Fibroblast of the aortic adventitia (primary cell): ENCODE data around the gene CAT. TPM values are rescaled to one million over a fixed set of nuclear protein-coding genes. Genes with fewer than 3 reads are reported as not detected.
A peak's percentile ranks its signal among the peaks of the same experiment; 100 is the strongest.

Experiments
- DNase-seq: peaks from one replicate; pipeline ENCODE4 v3.0.0-alpha.2; 2010; ENCODE audit warnings: low read depth
- H3K4me3 ChIP-seq: 2 replicates; pipeline ENCODE4 v1.5.1; 2011; ENCODE audit warnings: low read depth, mild to moderate bottlenecking, control low read depth, low read length, moderate library complexity
- total RNA-seq: library from RNA; depleted of rRNA; stranded (reverse); fragments of >200 nt; gene quantifications from 2 replicates; pipeline ENCODE4 v1.2.3, GENCODE V29; 2012; ENCODE audit warnings: low replicate concordance
- TF ChIP-seq, protein P1 (sequence below): IDR thresholded peaks from 2 replicates; pipeline ENCODE4 v1.5.1; 2011; ENCODE audit warnings: mild to moderate bottlenecking, low read length, control low read depth, inconsistent platforms; ENCODE audit not compliant: insufficient read depth

CAT gene
- 27.0 and 63.4 TPM in 2 replicates for total RNA-seq

DNA sequence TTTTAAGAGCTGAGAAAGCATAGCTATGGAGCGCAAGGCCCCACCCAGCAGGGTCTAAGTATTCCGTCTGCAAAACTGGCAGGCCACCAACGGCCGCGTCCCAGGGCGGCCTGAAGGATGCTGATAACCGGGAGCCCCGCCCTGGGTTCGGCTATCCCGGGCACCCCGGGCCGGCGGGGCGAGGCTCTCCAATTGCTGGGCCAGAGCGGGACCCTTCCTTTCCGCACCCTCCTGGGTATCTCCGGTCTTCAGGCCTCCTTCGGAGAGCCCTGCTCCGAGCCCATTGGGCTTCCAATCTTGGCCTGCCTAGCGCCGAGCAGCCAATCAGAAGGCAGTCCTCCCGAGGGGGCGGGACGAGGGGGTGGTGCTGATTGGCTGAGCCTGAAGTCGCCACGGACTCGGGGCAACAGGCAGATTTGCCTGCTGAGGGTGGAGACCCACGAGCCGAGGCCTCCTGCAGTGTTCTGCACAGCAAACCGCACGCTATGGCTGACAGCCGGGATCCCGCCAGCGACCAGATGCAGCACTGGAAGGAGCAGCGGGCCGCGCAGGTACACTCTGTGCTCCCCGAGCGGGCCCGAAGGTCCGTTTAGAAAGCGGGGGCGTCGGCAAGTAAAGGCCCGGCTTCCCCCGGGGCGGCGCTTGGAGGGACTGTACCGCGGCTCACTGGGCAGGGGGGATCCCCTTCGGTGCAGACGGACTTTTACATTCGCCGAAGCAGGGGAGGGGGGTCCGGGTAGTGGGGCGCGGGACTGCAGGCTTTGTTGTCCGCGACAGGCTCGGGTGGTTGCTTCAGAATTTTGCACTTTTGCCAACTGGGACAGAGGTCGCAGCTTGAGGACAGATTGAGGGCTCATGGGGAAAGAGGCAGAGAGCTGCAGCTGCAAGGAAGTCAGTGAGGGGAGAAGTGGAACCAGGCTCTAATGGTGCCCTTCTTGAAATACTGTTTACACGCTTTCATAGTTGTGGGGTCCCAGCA, at the start of gene CAT:
TSS of gene CAT (plus strand) at position 406 of the 979 bp plus-strand sequence. CDS start at position 486, 80 bp downstream.
- H3K4me3 ChIP-seq, result peak within 1 kb of the TSS; percentile 92
- TF ChIP-seq, protein P1, sequence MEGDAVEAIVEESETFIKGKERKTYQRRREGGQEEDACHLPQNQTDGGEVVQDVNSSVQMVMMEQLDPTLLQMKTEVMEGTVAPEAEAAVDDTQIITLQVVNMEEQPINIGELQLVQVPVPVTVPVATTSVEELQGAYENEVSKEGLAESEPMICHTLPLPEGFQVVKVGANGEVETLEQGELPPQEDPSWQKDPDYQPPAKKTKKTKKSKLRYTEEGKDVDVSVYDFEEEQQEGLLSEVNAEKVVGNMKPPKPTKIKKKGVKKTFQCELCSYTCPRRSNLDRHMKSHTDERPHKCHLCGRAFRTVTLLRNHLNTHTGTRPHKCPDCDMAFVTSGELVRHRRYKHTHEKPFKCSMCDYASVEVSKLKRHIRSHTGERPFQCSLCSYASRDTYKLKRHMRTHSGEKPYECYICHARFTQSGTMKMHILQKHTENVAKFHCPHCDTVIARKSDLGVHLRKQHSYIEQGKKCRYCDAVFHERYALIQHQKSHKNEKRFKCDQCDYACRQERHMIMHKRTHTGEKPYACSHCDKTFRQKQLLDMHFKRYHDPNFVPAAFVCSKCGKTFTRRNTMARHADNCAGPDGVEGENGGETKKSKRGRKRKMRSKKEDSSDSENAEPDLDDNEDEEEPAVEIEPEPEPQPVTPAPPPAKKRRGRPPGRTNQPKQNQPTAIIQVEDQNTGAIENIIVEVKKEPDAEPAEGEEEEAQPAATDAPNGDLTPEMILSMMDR, result no peak
- peak; percentile 98 for DNase-seq

DNA sequence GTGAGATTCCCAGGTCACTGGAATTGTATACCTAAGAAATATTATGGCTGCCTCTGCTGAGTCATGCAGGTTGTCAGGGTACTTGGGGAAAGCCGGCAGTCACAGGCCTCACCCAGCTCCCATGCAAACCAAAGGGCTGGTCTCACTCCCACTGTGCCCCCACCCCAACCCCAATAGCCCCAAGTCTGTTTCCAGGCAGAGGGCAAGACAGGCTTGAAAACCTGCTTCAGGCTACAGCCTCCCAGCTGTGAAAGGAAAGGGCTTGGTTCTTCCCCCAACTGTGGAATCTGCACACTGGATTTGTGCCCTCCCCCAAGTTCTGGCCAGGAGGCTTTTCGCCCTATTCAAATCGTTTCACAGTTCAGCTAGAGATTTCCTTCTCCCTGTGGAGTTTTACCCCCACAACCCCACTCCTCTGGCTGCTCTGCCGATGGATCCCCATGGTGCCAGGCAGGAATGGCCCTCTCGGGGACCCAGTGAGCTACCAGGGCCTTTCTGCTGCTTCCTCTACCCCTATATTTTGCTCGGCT, 43.9 kb upstream of the CAT start:
- no peak overlapping the region for H3K4me3 ChIP-seq
- no peak for DNase-seq
- TF ChIP-seq, protein P1, result no peak

DNA sequence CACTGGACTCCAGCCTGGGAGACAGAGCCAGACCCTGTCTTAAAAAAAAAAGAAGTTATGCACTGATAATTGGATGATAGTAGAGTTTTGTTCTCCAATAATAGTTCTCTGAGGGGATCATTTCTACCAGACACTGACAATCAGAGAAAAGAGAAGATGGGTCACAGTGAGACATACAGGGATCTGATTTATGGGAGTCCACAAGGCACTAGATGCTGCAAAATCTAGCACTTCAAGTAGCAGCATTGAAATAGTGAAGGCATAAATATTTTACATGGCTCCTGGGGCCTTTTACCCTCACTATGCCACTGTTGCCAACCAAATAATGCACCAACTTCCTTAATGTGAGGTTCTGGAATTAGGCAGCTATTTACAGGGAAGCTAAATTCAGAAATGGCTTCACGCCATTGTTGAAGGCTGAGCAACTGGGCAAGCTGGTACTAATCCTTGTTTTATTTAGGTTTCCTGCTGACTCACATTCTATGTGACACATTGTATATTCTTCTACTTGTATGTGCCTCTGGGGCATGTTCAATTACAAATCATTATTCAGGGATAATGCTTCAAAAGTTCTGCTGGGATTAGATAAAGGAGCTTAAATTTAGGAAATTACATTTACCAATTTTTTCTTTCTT, 42.7 kb upstream of the CAT start:
- H3K4me3 ChIP-seq, result no peak overlapping the region
- TF ChIP-seq, protein P1, result no peak
- DNase-seq, result peak; percentile 54

DNA sequence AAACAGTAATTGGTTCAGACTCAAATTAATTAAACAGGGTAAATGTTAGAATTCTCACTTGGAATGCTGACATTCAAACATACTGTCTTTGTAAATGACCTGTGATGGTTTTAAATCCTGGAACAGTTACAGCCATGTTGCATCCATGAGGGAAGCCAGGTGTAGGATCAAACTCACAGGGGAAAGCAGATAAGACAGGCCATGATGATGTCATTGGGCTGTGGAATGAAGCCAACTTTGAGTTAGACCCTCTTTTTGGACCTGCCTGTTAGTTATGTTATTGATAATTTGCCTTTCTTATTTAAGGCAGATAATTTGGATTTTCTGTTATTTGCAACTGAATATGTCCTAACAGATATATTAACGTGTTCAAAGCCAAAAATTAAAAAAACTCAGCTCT, 41.6 kb upstream of the CAT start:
- TF ChIP-seq, protein P1, result no peak
- DNase-seq, result no peak
- H3K4me3 ChIP-seq, result no peak overlapping the region

DNA sequence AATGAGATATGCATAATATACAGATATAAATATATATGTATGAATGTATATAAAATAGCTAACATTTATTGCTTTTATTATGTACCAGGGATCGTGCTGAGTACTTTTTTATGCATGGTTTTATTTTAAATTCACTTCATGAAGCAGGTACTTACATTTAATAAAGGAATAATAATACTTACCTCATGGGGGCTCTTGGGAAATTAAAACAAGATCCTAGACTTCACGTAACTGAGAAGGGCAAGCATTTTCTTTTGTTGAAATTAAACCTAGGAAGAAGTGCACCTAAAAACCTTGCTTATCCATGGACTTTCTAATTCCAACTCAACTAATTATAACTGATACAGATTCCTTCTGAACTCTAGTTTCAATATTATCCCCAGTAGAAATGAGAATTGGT, 40.9 kb upstream of the CAT start:
- H3K4me3 ChIP-seq, result no peak overlapping the region
- TF ChIP-seq, protein P1, result no peak

DNA sequence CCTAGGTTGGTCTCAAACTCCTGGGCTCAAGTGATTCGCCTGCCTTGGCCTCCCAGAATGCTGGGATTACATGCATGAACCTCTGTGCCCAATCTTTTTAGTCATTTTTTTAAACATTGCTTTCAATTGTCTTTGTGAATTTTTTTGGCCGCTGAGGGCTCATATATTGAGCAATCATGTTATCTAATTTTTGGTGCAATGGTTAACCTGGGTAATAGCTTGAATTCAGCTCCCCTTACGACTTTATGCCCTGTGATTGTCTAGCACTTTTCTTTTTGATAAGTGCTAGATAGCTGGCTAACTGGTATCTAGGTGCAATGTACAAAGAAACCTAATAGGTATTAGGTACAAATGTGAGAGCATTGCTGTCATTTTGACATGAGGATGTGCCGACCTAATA, 35.3 kb upstream of the CAT start:
- no peak overlapping the region for H3K4me3 ChIP-seq

More for the DNA sequence above, 40.9 kb upstream of the CAT start:
- no peak for DNase-seq

More for the DNA sequence above, 35.3 kb upstream of the CAT start:
- peak; percentile 21 for DNase-seq
- TF ChIP-seq, protein P1, result no peak
